ENCODE results near the gene UQCR11. TPM values are rescaled to one million over a fixed set of nuclear protein-coding genes. Genes with fewer than 3 reads are reported as not detected.

The UQCR11 gene
- total and polyA plus RNA-seq, 2 of the 8 experiments (the other 6 are each of a cell fraction or from before 2014, with no cell fraction given) = 162 to 171 TPM

GRCh38 chr19:1605236-1606137 lies at the start of gene UQCR11 (continued):
- TF ChIP-seq BCL11A (IDR thresholded peaks at IDR 0.05; ENCODE audit: low read depth in 2 of 2, low read length in 2 of 2) (no peak), MAX (IDR thresholded peaks at IDR 0.05) (peak; percentile 93), CBX8 (IDR thresholded peaks at IDR 0.05; ENCODE audit: borderline replicate concordance, low read depth, low read length) (no peak), POLR2A (IDR thresholded peaks at IDR 0.05; ENCODE audit: control extremely low read depth in 1 of 2, low read depth in 2 of 2, low read length in 2 of 2) (peak in 1 of 2 experiments; percentile 49; a peak in 2 of 3 replicates), SP2 (IDR thresholded peaks at IDR 0.05; ENCODE audit: low read length) (no peak), PHF8 (conservative IDR thresholded peaks at IDR 0.05; ENCODE audit: low read depth, low read length) (peak; percentile 76), NRF1 (IDR thresholded peaks at IDR 0.05; ENCODE audit: low read depth, low read length) (peak; percentile 53), KDM1A (IDR thresholded peaks at IDR 0.05; ENCODE audit: borderline replicate concordance, low read length) (no peak), HDAC2 (IDR thresholded peaks at IDR 0.05; ENCODE audit: borderline replicate concordance in 1 of 2, low read depth in 2 of 2, low read length in 2 of 2) (0 out of 4 replicates have a peak, but pooled peaks of 1 of the 2 experiments have one; percentile 45), USF2 (IDR thresholded peaks at IDR 0.05; ENCODE audit: low read length) (peak; percentile 84), ATF2 (IDR thresholded peaks at IDR 0.05; ENCODE audit: low read length) (peak; percentile 78), FOSL1 (IDR thresholded peaks at IDR 0.05; ENCODE audit: insufficient read depth, low read depth, low read length) (no peak), NANOG (IDR thresholded peaks at IDR 0.05; ENCODE audit: insufficient read depth, low read depth, low read length, poor library complexity, severe bottlenecking) (no peak), EP300 (IDR thresholded peaks at IDR 0.05; ENCODE audit: borderline replicate concordance in 1 of 2, low read depth in 2 of 2, low read length in 2 of 2) (no peak)
